Measurements from ENCODE around the gene ZNF234.

GRCh38 chr19:44112802-44113137, 28.6 kb upstream of the ZNF234 start:
- TF ChIP-seq CTCF (IDR thresholded peaks at IDR 0.05; ENCODE audit: low read depth, low read length, missing input control) (no peak), RXRA (IDR thresholded peaks at IDR 0.05) (no peak), JUND (IDR thresholded peaks at IDR 0.05) (no peak), REST (IDR thresholded peaks at IDR 0.05) (no peak), TAF1 (conservative IDR thresholded peaks at IDR 0.05) (no peak)

All from liver (tissue), 3 donors.